ENCODE data around the gene SLC1A4.

The SLC1A4 gene

DNA sequence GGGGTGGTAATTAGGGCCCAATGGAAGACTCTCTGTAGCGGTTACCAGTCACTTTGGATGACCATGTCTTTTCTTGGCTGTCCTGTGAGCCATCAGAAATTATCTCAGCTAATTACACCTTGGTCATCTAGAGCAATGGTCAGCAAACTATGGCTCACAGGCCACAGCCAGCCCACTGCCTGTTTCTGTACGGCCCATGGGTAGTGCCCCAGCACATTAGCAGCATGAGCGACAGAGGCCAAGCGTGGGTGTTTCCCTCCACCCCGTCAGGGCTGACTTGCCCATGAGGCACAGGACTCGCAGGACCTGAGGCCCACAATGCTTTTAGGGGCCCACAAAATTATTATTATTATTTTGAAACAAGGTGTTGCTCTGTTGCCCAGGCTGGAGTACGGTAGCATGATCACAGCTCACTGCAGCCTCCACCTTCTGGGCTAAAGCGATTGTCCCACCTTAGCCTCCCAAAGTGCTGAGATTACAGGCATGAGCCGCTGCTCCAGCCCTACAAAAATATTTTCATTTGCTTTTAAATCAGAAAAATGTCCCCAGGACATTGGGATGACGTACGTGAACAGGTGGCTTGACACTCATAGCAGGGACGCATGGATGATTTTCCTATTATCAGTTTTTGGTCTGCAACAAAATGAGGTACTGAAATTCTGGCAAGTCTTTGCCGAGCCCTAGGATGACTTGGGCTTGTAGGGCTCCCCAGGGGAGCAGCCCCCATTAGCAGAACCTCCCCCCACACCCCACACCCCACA, 37.7 kb downstream of the SLC1A4 start:
- TF ChIP-seq, protein P1, sequence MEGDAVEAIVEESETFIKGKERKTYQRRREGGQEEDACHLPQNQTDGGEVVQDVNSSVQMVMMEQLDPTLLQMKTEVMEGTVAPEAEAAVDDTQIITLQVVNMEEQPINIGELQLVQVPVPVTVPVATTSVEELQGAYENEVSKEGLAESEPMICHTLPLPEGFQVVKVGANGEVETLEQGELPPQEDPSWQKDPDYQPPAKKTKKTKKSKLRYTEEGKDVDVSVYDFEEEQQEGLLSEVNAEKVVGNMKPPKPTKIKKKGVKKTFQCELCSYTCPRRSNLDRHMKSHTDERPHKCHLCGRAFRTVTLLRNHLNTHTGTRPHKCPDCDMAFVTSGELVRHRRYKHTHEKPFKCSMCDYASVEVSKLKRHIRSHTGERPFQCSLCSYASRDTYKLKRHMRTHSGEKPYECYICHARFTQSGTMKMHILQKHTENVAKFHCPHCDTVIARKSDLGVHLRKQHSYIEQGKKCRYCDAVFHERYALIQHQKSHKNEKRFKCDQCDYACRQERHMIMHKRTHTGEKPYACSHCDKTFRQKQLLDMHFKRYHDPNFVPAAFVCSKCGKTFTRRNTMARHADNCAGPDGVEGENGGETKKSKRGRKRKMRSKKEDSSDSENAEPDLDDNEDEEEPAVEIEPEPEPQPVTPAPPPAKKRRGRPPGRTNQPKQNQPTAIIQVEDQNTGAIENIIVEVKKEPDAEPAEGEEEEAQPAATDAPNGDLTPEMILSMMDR (IDR thresholded peaks at IDR 0.05) = no peak

DNA sequence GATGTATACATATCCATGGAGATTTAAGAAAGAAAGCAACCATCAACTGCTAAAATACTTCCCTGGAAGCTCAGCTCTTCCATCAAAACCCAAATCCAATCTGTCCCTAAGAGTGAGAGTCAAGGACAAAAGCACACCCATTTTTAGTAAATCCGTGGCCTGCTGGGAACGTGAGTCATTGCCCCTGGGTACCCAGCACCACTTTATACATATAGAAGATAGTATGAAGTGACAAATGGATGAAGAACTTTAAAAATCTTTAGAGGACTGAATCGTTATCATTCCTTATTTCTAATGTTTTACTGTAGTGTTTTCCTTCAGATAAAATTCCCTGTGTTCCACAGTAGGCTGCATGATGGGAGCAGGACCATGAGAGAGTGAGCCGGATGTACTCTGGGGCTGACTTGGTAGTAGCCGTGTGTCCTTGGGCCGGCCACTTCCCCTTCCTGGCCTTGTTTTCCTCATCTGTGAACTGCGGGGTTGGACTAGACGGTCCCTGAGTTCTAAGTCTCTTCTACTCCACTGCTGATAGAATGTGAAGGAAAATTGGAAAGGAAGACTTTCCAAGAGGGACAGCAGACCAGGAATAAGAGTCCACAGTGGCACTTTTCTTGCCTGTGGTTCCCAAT, 38.5 kb downstream of the SLC1A4 start:
- TF ChIP-seq, protein P1 (IDR thresholded peaks at IDR 0.05) = no peak

DNA sequence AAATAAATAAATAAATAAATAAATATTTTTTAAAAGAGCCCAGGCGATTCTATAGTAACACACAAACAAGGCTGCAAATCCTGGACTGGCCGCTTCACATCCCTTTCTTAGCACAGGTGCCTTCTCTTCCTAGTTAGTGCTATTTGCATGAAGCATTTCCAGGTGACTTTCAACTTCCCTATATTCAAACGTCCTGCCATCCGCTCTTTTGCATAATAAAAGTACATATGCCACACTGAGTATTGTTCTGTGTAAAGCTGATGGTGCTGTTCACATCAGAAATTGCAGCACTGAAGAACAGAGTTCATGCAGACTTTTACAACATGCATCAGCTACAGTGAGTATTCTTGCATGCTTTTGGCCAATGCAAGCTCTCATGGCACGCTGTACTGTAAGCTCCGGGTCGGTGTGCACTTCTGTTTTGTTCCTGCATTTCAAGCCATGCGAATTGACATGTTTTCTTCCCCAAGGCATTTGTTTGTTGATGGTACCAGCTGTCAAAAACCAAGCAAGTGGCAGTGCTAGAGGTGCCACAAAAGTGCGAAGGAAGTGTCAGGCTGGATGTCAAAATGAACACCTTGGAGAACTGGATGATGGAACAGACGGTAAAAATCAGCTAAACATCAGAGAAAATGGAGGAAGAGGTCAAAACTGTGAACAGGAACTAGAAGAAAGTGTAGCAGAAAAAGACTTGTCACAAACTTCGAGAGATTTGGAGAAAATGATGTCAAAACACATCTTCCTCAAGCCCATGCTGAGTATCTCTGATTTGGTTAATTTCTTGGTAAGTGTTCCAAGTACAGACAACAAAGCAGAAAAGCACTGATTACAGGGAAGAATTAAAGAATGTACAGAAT, 41.5 kb downstream of the SLC1A4 start:
- TF ChIP-seq, protein P1 (IDR thresholded peaks at IDR 0.05) = no peak

DNA sequence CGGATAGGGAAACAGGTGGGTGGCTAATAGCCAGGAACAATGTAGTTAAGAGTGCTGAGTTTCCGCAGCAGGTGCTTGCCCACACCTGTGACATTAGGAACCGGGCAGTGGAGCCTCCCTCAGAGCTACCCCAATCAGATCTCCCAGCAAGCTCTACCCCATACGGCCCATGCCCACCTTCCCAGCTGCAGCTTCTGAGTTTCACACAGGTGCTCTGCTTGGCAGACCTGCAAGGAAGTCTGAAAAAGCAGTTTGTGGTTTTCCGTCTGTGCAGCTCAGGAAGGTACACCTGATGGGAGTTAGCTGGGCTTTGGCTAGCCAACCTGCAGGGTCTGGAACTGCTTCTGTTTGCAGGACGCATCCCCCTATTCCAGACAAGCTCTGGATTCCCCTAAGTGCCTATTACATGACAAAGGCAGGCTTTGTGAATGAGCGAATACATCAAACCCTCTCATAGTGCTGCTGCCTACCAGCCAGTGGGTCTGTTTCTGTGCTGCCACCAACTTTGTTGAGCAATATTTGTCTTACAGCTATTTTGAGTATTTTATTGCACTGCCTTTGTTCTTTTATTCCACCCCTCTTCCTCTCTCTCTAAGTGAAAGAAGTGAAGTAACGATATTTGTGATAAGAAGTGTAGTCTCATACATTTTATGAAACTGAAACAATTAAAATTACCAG, 42.3 kb downstream of the SLC1A4 start:
- TF ChIP-seq, protein P1 (IDR thresholded peaks at IDR 0.05) = no peak

DNA sequence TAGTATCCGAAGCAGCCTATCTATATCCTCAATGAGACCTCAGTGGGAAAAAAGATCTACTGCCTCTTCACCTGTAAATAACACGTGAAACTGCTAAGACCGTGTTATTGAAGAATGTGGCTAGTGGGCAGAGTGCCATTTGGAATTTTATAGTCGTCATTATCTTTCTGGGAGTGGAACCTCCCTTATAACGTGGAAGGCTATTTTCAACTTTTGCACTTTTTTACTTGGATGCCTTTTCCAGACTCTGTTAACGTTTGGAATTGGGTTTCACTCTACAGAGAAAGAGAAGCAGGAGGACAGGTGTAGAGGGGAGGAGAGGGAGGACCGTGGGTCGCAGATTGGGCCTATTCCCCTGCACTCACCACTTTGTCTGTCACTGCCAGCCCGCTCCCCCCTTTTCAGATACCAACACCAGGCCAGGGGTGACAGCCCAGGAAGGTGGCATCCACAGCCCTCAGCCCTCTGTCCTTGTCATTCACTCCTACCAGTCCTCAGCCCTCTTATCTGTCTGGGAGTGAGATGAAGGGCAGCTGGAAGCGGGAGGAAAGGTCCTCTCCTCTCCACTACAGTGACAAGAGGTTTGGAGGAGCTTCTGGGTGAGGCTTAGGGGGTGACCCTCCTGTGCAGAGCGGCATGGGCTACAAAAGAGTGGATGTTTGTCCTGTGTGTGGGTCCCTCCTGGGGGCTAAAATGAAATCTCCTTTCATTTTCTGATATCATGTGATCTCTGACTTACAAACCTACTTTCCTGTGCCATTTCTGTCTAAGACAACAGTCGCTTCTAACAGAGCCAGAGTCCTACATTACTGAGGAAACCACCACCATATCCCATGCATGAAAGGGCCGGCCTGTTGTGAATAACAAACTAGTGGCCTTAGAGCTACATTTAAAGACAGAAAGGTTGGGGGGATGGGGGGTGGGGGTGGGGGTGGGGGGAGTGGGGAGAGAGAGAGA, 43.1 kb downstream of the SLC1A4 start:
- TF ChIP-seq, protein P1 (IDR thresholded peaks at IDR 0.05) = no peak

DNA sequence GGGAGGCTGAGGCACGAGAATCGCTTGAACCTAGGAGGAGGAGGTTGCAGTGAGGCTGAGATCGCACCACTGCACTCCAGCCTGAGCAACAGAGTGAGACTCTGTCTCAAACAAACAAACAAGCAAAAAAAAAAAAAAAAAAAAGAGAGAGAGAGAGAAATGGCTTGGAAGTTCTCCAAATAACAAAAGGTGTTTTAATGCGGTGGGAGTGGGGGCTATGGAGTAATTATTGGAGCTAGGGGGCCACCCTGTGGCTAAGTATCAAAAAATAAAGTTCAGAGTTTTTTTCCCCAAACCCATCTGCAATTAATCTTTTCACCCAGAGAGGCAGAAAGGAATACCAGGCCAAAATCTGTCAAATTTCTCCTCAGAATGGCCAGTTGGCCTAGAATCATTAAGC, 44.0 kb downstream of the SLC1A4 start:
- TF ChIP-seq, protein P1 (IDR thresholded peaks at IDR 0.05) = no peak
